GM12878 (cell line): ENCODE results near the gene AGAP1. TPM values are rescaled to one million over a fixed set of nuclear protein-coding genes. Genes with fewer than 3 reads are reported as not detected.

Experiments
- FOS ChIP-seq: IDR thresholded peaks from 3 replicates; pipeline ENCODE4 v1.6.1; 2011; ENCODE audit warnings: borderline replicate concordance; ENCODE audit not compliant: insufficient read length; ENCODE audit errors: extremely low read depth
- POLR2AphosphoS2 ChIP-seq: IDR thresholded peaks from 2 replicates; pipeline ENCODE4 v1.6.1; 2011; ENCODE audit warnings: low read depth, mild to moderate bottlenecking, low read length, improper control_type of control experiment, moderate library complexity
- POU2F2 ChIP-seq: IDR thresholded peaks from 3 replicates; pipeline ENCODE4 v1.6.1; 2011; ENCODE audit warnings: low read depth, mild to moderate bottlenecking, low read length, borderline replicate concordance
- RFX5 ChIP-seq: IDR thresholded peaks from 2 replicates; pipeline ENCODE4 v1.6.1; 2011; ENCODE audit warnings: low read depth, low read length, improper control_type of control experiment
- SREBF1 ChIP-seq: IDR thresholded peaks from 2 replicates; pipeline ENCODE4 v1.6.1; 2012; ENCODE audit warnings: mild to moderate bottlenecking, low read length
- SUPT20H ChIP-seq: IDR thresholded peaks from 2 replicates; pipeline ENCODE4 v1.6.1; 2011; ENCODE audit warnings: low read depth, mild to moderate bottlenecking, low read length, moderate library complexity, borderline replicate concordance; ENCODE audit not compliant: control insufficient read depth
- ZNF207 ChIP-seq: fragments of 450-650 bp; IDR thresholded peaks from 2 replicates; pipeline ENCODE4 v1.6.1; 2014; ENCODE audit warnings: antibody characterized with exemption, mild to moderate bottlenecking, borderline replicate concordance
- polyA plus RNA-seq, 11 experiments: library from polyadenylated mRNA; depleted of rRNA in 4 of 11; unstranded in 6 of 11; stranded (reverse) in 5 of 11; fragments of >200 nt; fragmentation: Nextera tagmentation in 4 of 11; fragmentation: Illumina TruSeq in 1 of 11; extraction: Ambion mirVana in 4 of 11; extraction: Trizol in 1 of 11; gene quantifications; 1 replicate in 1 of 11; 2 replicates in 10 of 11; pipeline versions ENCODE4 v1.2.1 to v1.2.3, GENCODE V29; 2011 to 2016; ENCODE audit warnings: inconsistent platforms in 2 of 11, missing spikeins in 2 of 11, low read depth in 1 of 11
- total RNA-seq, 4 experiments: library from RNA; depleted of rRNA in 3 of 4; stranded (reverse); fragments of >200 nt in 3 of 4; fragmentation: Illumina TruSeq in 1 of 4; extraction: Trizol in 1 of 4; gene quantifications; 2 replicates each; pipeline versions ENCODE4 v1.2.1 to v1.2.3, GENCODE V29; 2013 to 2021
- TF ChIP-seq, protein P1 (sequence below): fragments of 450-650 bp; formaldehyde crosslinking; IDR thresholded peaks from 2 replicates; pipeline ENCODE4 v1.4.0; 2020; ENCODE audit warnings: mild to moderate bottlenecking, moderate library complexity
- TF ChIP-seq, protein P2 (sequence below): IDR thresholded peaks from 2 replicates; pipeline ENCODE4 v1.6.1; 2012; ENCODE audit warnings: low read length, inconsistent platforms

AGAP1 gene
- total and polyA plus RNA-seq, 10 of the 15 experiments (the other 5 are each of a cell fraction or from before 2014, with no cell fraction given), result 0.05 to 0.15 (median 0.06) TPM; not detected in 7

DNA sequence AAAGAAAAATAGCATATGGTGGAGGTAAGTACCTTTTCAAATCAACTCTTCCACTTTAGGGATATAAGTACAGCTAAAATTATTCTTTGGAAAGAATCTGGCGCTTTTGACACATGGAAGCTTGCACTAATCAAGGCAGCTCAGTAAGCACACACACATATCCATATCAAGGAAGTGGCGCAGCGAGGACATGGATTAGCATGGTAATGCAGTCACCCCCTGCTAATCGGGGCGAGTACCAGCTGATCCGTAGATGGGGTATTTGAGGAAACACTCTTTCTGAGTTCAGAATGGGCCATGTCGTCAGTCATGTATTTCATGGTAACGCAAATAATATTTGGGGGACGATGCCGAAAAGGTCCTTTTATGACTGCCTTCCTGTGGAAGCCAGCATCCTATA lies 429.0 kb downstream of the AGAP1 start (continued):
- TF ChIP-seq, protein P1, sequence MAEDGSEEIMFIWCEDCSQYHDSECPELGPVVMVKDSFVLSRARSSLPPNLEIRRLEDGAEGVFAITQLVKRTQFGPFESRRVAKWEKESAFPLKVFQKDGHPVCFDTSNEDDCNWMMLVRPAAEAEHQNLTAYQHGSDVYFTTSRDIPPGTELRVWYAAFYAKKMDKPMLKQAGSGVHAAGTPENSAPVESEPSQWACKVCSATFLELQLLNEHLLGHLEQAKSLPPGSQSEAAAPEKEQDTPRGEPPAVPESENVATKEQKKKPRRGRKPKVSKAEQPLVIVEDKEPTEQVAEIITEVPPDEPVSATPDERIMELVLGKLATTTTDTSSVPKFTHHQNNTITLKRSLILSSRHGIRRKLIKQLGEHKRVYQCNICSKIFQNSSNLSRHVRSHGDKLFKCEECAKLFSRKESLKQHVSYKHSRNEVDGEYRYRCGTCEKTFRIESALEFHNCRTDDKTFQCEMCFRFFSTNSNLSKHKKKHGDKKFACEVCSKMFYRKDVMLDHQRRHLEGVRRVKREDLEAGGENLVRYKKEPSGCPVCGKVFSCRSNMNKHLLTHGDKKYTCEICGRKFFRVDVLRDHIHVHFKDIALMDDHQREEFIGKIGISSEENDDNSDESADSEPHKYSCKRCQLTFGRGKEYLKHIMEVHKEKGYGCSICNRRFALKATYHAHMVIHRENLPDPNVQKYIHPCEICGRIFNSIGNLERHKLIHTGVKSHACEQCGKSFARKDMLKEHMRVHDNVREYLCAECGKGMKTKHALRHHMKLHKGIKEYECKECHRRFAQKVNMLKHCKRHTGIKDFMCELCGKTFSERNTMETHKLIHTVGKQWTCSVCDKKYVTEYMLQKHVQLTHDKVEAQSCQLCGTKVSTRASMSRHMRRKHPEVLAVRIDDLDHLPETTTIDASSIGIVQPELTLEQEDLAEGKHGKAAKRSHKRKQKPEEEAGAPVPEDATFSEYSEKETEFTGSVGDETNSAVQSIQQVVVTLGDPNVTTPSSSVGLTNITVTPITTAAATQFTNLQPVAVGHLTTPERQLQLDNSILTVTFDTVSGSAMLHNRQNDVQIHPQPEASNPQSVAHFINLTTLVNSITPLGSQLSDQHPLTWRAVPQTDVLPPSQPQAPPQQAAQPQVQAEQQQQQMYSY, result no peak
- TF ChIP-seq RFX5 (no peak), FOS (no peak), SUPT20H (no peak), SREBF1 (no peak), POLR2AphosphoS2 (no peak), POU2F2 (no peak), ZNF207 (no peak)
- TF ChIP-seq, protein P2, sequence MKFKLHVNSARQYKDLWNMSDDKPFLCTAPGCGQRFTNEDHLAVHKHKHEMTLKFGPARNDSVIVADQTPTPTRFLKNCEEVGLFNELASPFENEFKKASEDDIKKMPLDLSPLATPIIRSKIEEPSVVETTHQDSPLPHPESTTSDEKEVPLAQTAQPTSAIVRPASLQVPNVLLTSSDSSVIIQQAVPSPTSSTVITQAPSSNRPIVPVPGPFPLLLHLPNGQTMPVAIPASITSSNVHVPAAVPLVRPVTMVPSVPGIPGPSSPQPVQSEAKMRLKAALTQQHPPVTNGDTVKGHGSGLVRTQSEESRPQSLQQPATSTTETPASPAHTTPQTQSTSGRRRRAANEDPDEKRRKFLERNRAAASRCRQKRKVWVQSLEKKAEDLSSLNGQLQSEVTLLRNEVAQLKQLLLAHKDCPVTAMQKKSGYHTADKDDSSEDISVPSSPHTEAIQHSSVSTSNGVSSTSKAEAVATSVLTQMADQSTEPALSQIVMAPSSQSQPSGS, result no peak
